HG03025 (cell line): Measurements from ENCODE around the gene NDUFB8.

Experiments used
- ATAC-seq: cut with Tn5 transposase; IDR thresholded peaks from one replicate; pipeline ENCODE4 v1.9.1; 2021; ENCODE audit warnings: mild to moderate bottlenecking, moderate library complexity; ENCODE audit not compliant: unreplicated experiment, low FRiP score

NDUFB8 gene

DNA sequence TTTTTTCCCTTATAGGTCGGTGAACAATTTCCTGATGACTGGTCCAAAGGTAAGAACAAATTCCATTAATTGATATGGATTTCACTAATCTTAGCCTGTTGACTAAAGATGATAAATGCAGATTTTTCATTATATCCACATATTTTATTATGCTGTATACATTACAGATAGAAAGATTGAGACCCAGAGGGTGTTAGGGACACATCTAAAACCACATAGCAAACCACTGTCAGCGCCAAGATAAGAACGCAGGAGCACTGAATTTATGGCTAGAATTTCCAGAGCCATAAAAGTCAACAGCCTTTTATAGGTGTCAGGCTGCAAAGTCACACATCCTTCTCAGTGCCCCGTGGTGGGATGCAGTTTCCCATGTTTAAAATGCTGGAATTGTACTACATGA, 50.6 kb downstream of the NDUFB8 start:
- no peak for ATAC-seq

DNA sequence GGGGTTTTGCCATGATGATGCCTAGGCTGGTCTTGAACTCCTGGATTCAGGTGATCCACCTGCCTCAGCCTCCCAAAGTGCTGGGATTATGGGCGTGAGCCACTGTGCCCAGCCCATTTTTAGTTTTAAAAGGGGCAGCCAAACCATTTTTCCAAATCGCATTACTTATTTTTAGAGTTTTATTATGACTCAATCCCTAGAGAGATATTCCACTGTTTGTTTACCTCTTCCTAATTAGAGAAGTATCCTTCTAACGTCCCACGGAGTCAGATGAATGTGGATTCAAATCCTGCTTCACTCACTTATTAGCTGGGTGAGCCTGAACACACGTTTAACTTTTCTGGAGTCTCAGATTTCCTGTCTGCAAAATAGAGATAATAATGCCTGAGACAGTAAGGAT, 51.7 kb downstream of the NDUFB8 start:
- no peak for ATAC-seq
